Measurements from ENCODE around the gene NOTCH2.

GRCh38 chr1:119953266-119953998, 116.0 kb downstream of the NOTCH2 start:
- TF ChIP-seq EZH2phosphoT487 (IDR thresholded peaks at IDR 0.05; ENCODE audit: low read length) (no peak), CTCF (IDR thresholded peaks at IDR 0.05; ENCODE audit: low read length) (no peak)
